ENCODE measurements around the gene AGPS. TPM values are rescaled to one million over a fixed set of nuclear protein-coding genes. Genes with fewer than 3 reads are reported as not detected.
"Not testable (repeated sequence)": the region's sequence is repeated elsewhere in the genome, so short reads cannot be mapped to it uniquely, and the experiment has no call there.

Gene AGPS
- polyA plus RNA-seq, 1 experiment, result 6.9 TPM

- ChIA-PET POLR2A (interaction anchor here (0.6 kb wide), 1 partner anchor 314 kb away, joined by 5 read pairs; no protein-coding TSS in a partner anchor), CTCF (interaction anchor here (0.6 to 1.4 kb wide), 3 partner anchors 9 to 95 kb away, joined by 3 read pairs; no protein-coding TSS in a partner anchor)
- no peaks in the 10 kb centered on the region for H3K27me3 ChIP-seq (ENCODE audit: control insufficient read depth, insufficient read depth, low read length)
These were observed 62.6 kb downstream of the AGPS start for GRCh38 chr2:177455187-177455586.

GRCh38 chr2:177459756-177460155, 67.2 kb downstream of the AGPS start:
- POLR2A ChIA-PET; CTCF ChIA-PET; DNase-seq (ENCODE audit: low read depth): not testable (repeated sequence)

More at GRCh38 chr2:177455187-177455586, 62.6 kb downstream of the AGPS start:
- TF ChIP-seq CTCF (IDR thresholded peaks at IDR 0.05; ENCODE audit: insufficient read depth, low read depth, low read length), result no peak
- Histone ChIP-seq H3K36me3 (ENCODE audit: control insufficient read depth, insufficient read depth, low read length) (no peaks in the 10 kb centered on the region), H3K4me3 (ENCODE audit: low read depth, low read length) (no peak overlapping the region)
- no peak for DNase-seq (ENCODE audit: low read depth)

GRCh38 chr2:177460973-177461585, 68.5 kb downstream of the AGPS start:
- DNase-seq (ENCODE audit: low read depth), result no peak
- no peak for TF ChIP-seq CTCF (IDR thresholded peaks at IDR 0.05; ENCODE audit: insufficient read depth, low read depth, low read length)
- ChIA-PET POLR2A (interaction anchor here (0.6 kb wide), 1 partner anchor 13 kb away, joined by 5 read pairs; no protein-coding TSS in a partner anchor), CTCF (interaction anchor here (0.6 to 0.9 kb wide), 2 partner anchors 141 to 144 kb away, joined by 3 read pairs; no protein-coding TSS in a partner anchor)
- peaks cover 2% of the 10 kb centered on the region; the same call in 1 of the 2 replicates for H3K36me3 ChIP-seq (ENCODE audit: control insufficient read depth, insufficient read depth, low read length)
- no peak overlapping the region for H3K4me3 ChIP-seq (ENCODE audit: low read depth, low read length)
- no peaks in the 10 kb centered on the region for H3K27me3 ChIP-seq (ENCODE audit: control insufficient read depth, insufficient read depth, low read length)

More at GRCh38 chr2:177459756-177460155, 67.2 kb downstream of the AGPS start:
- not testable (repeated sequence) for H3K36me3 ChIP-seq (ENCODE audit: control insufficient read depth, insufficient read depth, low read length); H3K27me3 ChIP-seq (ENCODE audit: control insufficient read depth, insufficient read depth, low read length); H3K4me3 ChIP-seq (ENCODE audit: low read depth, low read length)

- no peak for TF ChIP-seq CTCF (IDR thresholded peaks at IDR 0.05; ENCODE audit: insufficient read depth, low read depth, low read length)
- Histone ChIP-seq H3K36me3 (ENCODE audit: control insufficient read depth, insufficient read depth, low read length) (peaks cover 2% of the 10 kb centered on the region; the same call in 1 of the 2 replicates), H3K27me3 (ENCODE audit: control insufficient read depth, insufficient read depth, low read length) (no peaks in the 10 kb centered on the region), H3K4me3 (ENCODE audit: low read depth, low read length) (no peak overlapping the region)
- ChIA-PET CTCF (interaction anchor here (1.1 to 1.2 kb wide), 2 partner anchors 10 to 199 kb away, joined by 3 to 5 read pairs; no protein-coding TSS in a partner anchor), POLR2A (no interaction called here)
- DNase-seq (ENCODE audit: low read depth), result no peak
These were observed 72.0 kb downstream of the AGPS start for GRCh38 chr2:177464549-177464948.

GRCh38 chr2:177465400-177466138, 73.0 kb downstream of the AGPS start:
- ChIA-PET POLR2A (no interaction called here), CTCF (interaction anchor here (0.6 to 0.9 kb wide), 2 partner anchors 256 to 399 kb away, joined by 3 read pairs; no protein-coding TSS in a partner anchor)
- DNase-seq (ENCODE audit: low read depth), result no peak
- H3K4me3 ChIP-seq (ENCODE audit: low read depth, low read length), result no peak overlapping the region
- TF ChIP-seq CTCF (IDR thresholded peaks at IDR 0.05; ENCODE audit: insufficient read depth, low read depth, low read length), result no peak
- H3K36me3 ChIP-seq (ENCODE audit: control insufficient read depth, insufficient read depth, low read length), result peaks cover 2% of the 10 kb centered on the region; the same call in 1 of the 2 replicates
- H3K27me3 ChIP-seq (ENCODE audit: control insufficient read depth, insufficient read depth, low read length), result no peaks in the 10 kb centered on the region
